ENCODE results near the gene XG. TPM values are rescaled to one million over a fixed set of nuclear protein-coding genes. Genes with fewer than 3 reads are reported as not detected.
"Not testable (repeated sequence)": the region's sequence is repeated elsewhere in the genome, so short reads cannot be mapped to it uniquely, and the experiment has no call there.

The XG gene
- total RNA-seq, 2 experiments from 2014 or later, result not detected

GRCh38 chrX:2803486-2803885 lies 51.6 kb downstream of the XG start:
- H3K4me1 Mint-ChIP-seq; intact Hi-C loops (cut with DNase I, micrococcal nuclease); CTCF ChIA-PET; H3K9me3 Mint-ChIP-seq (ENCODE audit: low read depth); ATAC-seq; POLR2A ChIA-PET; H3K27ac Mint-ChIP-seq; H3K36me3 Mint-ChIP-seq (ENCODE audit: low read depth); DNase-seq; H3K27me3 Mint-ChIP-seq; H3K4me3 Mint-ChIP-seq: not testable (repeated sequence)

GRCh38 chrX:2804106-2804843 lies 52.4 kb downstream of the XG start:
- intact Hi-C loops (cut with DNase I, micrococcal nuclease), result not testable (repeated sequence)

GRCh38 chrX:2804858-2805257 lies 53.0 kb downstream of the XG start:
- ATAC-seq; H3K9me3 Mint-ChIP-seq (ENCODE audit: low read depth); H3K4me3 Mint-ChIP-seq; H3K27ac Mint-ChIP-seq; H3K27me3 Mint-ChIP-seq; H3K36me3 Mint-ChIP-seq (ENCODE audit: low read depth); CTCF ChIA-PET; intact Hi-C loops (cut with DNase I, micrococcal nuclease); POLR2A ChIA-PET; DNase-seq; H3K4me1 Mint-ChIP-seq: not testable (repeated sequence)

More at GRCh38 chrX:2804106-2804843, 52.4 kb downstream of the XG start:
- ATAC-seq; CTCF ChIA-PET; H3K27ac Mint-ChIP-seq; H3K4me1 Mint-ChIP-seq; H3K36me3 Mint-ChIP-seq (ENCODE audit: low read depth); H3K4me3 Mint-ChIP-seq; DNase-seq; H3K27me3 Mint-ChIP-seq; H3K9me3 Mint-ChIP-seq (ENCODE audit: low read depth); POLR2A ChIA-PET: not testable (repeated sequence)

- no peaks in the 10 kb centered on the region for H3K9me3 Mint-ChIP-seq (ENCODE audit: low read depth)
- H3K4me3 Mint-ChIP-seq, result no peak overlapping the region
- ATAC-seq (no peak), DNase-seq (no peak)
- peaks cover 4% of the 10 kb centered on the region for H3K27me3 Mint-ChIP-seq
- intact Hi-C loops (cut with DNase I, micrococcal nuclease), result loop anchor here in 1 of 2 experiments (10.0 kb wide), 1 partner anchor 1156 kb away; no protein-coding TSS in a partner anchor
- no peaks in the 10 kb centered on the region for H3K36me3 Mint-ChIP-seq (ENCODE audit: low read depth)
- H3K27ac Mint-ChIP-seq, result no peak overlapping the region
- ChIA-PET CTCF (no interaction called here), POLR2A (no interaction called here)
- peaks cover 6% of the 10 kb centered on the region for H3K4me1 Mint-ChIP-seq
Observed at GRCh38 chrX:2811271-2811670, 59.4 kb downstream of the XG start.

- CTCF ChIA-PET, result interaction anchor here (0.7 to 1.3 kb wide), 3 partner anchors 9 to 117 kb away, joined by 3 to 4 read pairs (median 3); partner anchors contain the start of gene ARSD
- H3K4me3 Mint-ChIP-seq; H3K9me3 Mint-ChIP-seq (ENCODE audit: low read depth); H3K4me1 Mint-ChIP-seq; H3K27ac Mint-ChIP-seq; POLR2A ChIA-PET; H3K36me3 Mint-ChIP-seq (ENCODE audit: low read depth); H3K27me3 Mint-ChIP-seq: not testable (repeated sequence)
- peak; percentile 73 for ATAC-seq
- DNase-seq, result peak; percentile 58
- intact Hi-C loops (cut with DNase I, micrococcal nuclease), result loop anchor here (1.0 to 10.0 kb wide), 3 partner anchors 166 to 1158 kb away; no protein-coding TSS in a partner anchor
Observed at GRCh38 chrX:2812161-2812907, 60.5 kb downstream of the XG start.

GRCh38 chrX:2817036-2817435 lies 65.2 kb downstream of the XG start:
- ChIA-PET POLR2A (no interaction called here), CTCF (no interaction called here)
- Mint-ChIP-seq H3K27ac (no peak overlapping the region), H3K4me3 (no peak overlapping the region), H3K27me3 (peaks cover 3% of the 10 kb centered on the region), H3K4me1 (peaks cover 10% of the 10 kb centered on the region), H3K9me3 (ENCODE audit: low read depth) (no peaks in the 10 kb centered on the region), H3K36me3 (ENCODE audit: low read depth) (no peaks in the 10 kb centered on the region)
- intact Hi-C loops (cut with DNase I, micrococcal nuclease), result loop anchor here in 1 of 2 experiments (10.0 kb wide), 1 partner anchor 1162 kb away; no protein-coding TSS in a partner anchor
- no peak for ATAC-seq
- no peak for DNase-seq

- CTCF ChIA-PET, result no interaction called here
- ATAC-seq (no peak), DNase-seq (peak; percentile 15)
- H3K27me3 Mint-ChIP-seq, result peaks cover 3% of the 10 kb centered on the region
- H3K4me3 Mint-ChIP-seq, result no peak overlapping the region
- H3K27ac Mint-ChIP-seq, result no peak overlapping the region
- H3K36me3 Mint-ChIP-seq (ENCODE audit: low read depth), result no peaks in the 10 kb centered on the region
- intact Hi-C loops (cut with DNase I, micrococcal nuclease), result loop anchor here in 1 of 2 experiments (10.0 kb wide), 1 partner anchor 1165 kb away; no protein-coding TSS in a partner anchor
- H3K9me3 Mint-ChIP-seq (ENCODE audit: low read depth), result no peaks in the 10 kb centered on the region
- POLR2A ChIA-PET, result no interaction called here
- peaks cover 5% of the 10 kb centered on the region for H3K4me1 Mint-ChIP-seq
Observed at GRCh38 chrX:2819345-2820135, 67.7 kb downstream of the XG start.

- ATAC-seq (no peak), DNase-seq (no peak)
- H3K4me1 Mint-ChIP-seq, result peaks cover 5% of the 10 kb centered on the region
- POLR2A ChIA-PET, result no interaction called here
- CTCF ChIA-PET, result no interaction called here
- intact Hi-C loops (cut with DNase I, micrococcal nuclease), result no loop called here
- no peaks in the 10 kb centered on the region for H3K27me3 Mint-ChIP-seq
- H3K36me3 Mint-ChIP-seq (ENCODE audit: low read depth), result no peaks in the 10 kb centered on the region
- H3K4me3 Mint-ChIP-seq, result no peak overlapping the region
- H3K9me3 Mint-ChIP-seq (ENCODE audit: low read depth), result no peaks in the 10 kb centered on the region
- H3K27ac Mint-ChIP-seq, result no peak overlapping the region
Observed at GRCh38 chrX:2820136-2820771, 68.4 kb downstream of the XG start.

- CTCF ChIA-PET, result no interaction called here
- Mint-ChIP-seq H3K36me3 (ENCODE audit: low read depth) (no peaks in the 10 kb centered on the region), H3K9me3 (ENCODE audit: low read depth) (no peaks in the 10 kb centered on the region), H3K4me3 (no peak overlapping the region), H3K27ac (no peak overlapping the region), H3K27me3 (no peaks in the 10 kb centered on the region), H3K4me1 (peaks cover 5% of the 10 kb centered on the region)
- intact Hi-C loops (cut with DNase I, micrococcal nuclease), result no loop called here
- POLR2A ChIA-PET, result no interaction called here
- ATAC-seq (no peak), DNase-seq (no peak)
Observed at GRCh38 chrX:2823795-2824386, 72.1 kb downstream of the XG start.

GRCh38 chrX:2824886-2825285 lies 73.0 kb downstream of the XG start:
- Mint-ChIP-seq H3K4me3 (no peak overlapping the region), H3K27ac (no peak overlapping the region), H3K4me1 (peaks cover 5% of the 10 kb centered on the region), H3K27me3 (no peaks in the 10 kb centered on the region), H3K9me3 (ENCODE audit: low read depth) (no peaks in the 10 kb centered on the region), H3K36me3 (ENCODE audit: low read depth) (no peaks in the 10 kb centered on the region)
- intact Hi-C loops (cut with DNase I, micrococcal nuclease), result no loop called here
- CTCF ChIA-PET, result no interaction called here
- DNase-seq (no peak), ATAC-seq (no peak)
- POLR2A ChIA-PET, result no interaction called here

- Mint-ChIP-seq H3K27ac (no peak within 1 kb of the TSS), H3K36me3 (ENCODE audit: low read depth) (no peaks in the 10 kb centered on the region), H3K4me3 (no peak within 1 kb of the TSS), H3K4me1 (no peaks in the 10 kb centered on the region), H3K9me3 (ENCODE audit: low read depth) (no peaks in the 10 kb centered on the region), H3K27me3 (peaks cover 12% of the 10 kb centered on the region)
- ATAC-seq, result no peak
- CTCF ChIA-PET, result no interaction called here
- POLR2A ChIA-PET, result no interaction called here
- intact Hi-C loops (cut with DNase I, micrococcal nuclease), result no loop called here
- DNase-seq, result no peak
Observed at GRCh38 chrX:2828344-2828958, 76.6 kb downstream of the XG start, which contains the start of gene GYG2. Gene GYG2, plus strand, starts transcription at chrX:2828930. Its CDS starts 1,259 bp downstream, at chrX:2830189.

Data from activated CD4-positive, alpha-beta T cell treated with anti-CD3 and anti-CD28 coated beads for 36 hours (primary cell).